ENCODE measurements around the gene ENDOV.

GRCh38 chr17:80456465-80457235, 41.7 kb downstream of the ENDOV start:
- no peak for TF ChIP-seq BHLHE40 (IDR thresholded peaks at IDR 0.05; ENCODE audit: borderline replicate concordance)
- TF ChIP-seq LEF1 (IDR thresholded peaks at IDR 0.05; ENCODE audit: borderline replicate concordance), result no peak
- TF ChIP-seq TARDBP (IDR thresholded peaks at IDR 0.05), result no peak
- TF ChIP-seq HDGF (IDR thresholded peaks at IDR 0.05; ENCODE audit: borderline replicate concordance), result no peak
- TF ChIP-seq NFRKB (IDR thresholded peaks at IDR 0.05), result no peak
